ENCODE measurements around the gene ZNF573. TPM values are rescaled to one million over a fixed set of nuclear protein-coding genes. Genes with fewer than 3 reads are reported as not detected.

The ZNF573 gene
- polyA plus RNA-seq, 3 donors = 1.1 to 3.1 (median 1.5) TPM

GRCh38 chr19:37803249-37803840 lies 24.0 kb upstream of the ZNF573 start:
- Mint-ChIP-seq H3K27ac (no peak overlapping the region), H3K27me3 (ENCODE audit: low read depth in 3 of 3) (no peaks in the 10 kb centered on the region), H3K9me3 (peaks cover 45 to 89% (median 78%) of the 10 kb centered on the region in 7 donors), H3K4me3 (no peak overlapping the region), H3K4me1 (no peaks in the 10 kb centered on the region), H3K36me3 (no peaks in the 10 kb centered on the region)
- DNase-seq = no peak
- no peak for TF ChIP-seq CTCF (IDR thresholded peaks at IDR 0.05)
- Histone ChIP-seq H3K9ac (ENCODE audit: insufficient read depth, low read length, poor library complexity, severe bottlenecking) (no peak overlapping the region), H2AFZ (ENCODE audit: insufficient read depth, low read depth, low read length, poor library complexity, severe bottlenecking) (no peak overlapping the region), H3K27ac (ENCODE audit: low read depth in 1 of 2, low read length in 2 of 2) (no peak overlapping the region), H3K9me3 (replicated peaks in 1 of 2; ENCODE audit: control insufficient read depth in 1 of 2, insufficient read depth in 1 of 2, low read length in 2 of 2) (peaks cover 71 to 91% of the 10 kb centered on the region in 2 donors), H4K20me1 (ENCODE audit: insufficient read depth, low read length) (no peaks in the 10 kb centered on the region), H3K79me2 (ENCODE audit: insufficient read depth, low read length) (no peaks in the 10 kb centered on the region), H3K4me2 (replicated peaks; ENCODE audit: extremely low read depth, low read length, poor library complexity, severe bottlenecking) (no peak overlapping the region), H3K36me3 (replicated peaks in 1 of 2; ENCODE audit: control insufficient read depth in 1 of 2, insufficient read depth in 2 of 2, low read length in 2 of 2) (no peaks in the 10 kb centered on the region), H3K27me3 (ENCODE audit: control insufficient read depth in 2 of 2, insufficient read depth in 2 of 2, low read length in 2 of 2) (no peaks in the 10 kb centered on the region), H3K4me1 (ENCODE audit: control insufficient read depth in 1 of 2, insufficient read depth in 2 of 2, low read length in 2 of 2) (no peaks in the 10 kb centered on the region), H3K4me3 (replicated peaks in 1 of 3; ENCODE audit: low read depth in 2 of 3, low read length in 3 of 3) (no peak overlapping the region)
- intact Hi-C loops (cut with micrococcal nuclease) = no loop called here
- WGBS (ENCODE audit: insufficient coverage) = 63% methylated on average over 3 of the region's 7 CpGs

- H3K27ac Mint-ChIP-seq = no peak overlapping the region
- no peaks in the 10 kb centered on the region for H3K36me3 ChIP-seq (replicated peaks in 1 of 2; ENCODE audit: control insufficient read depth in 1 of 2, insufficient read depth in 2 of 2, low read length in 2 of 2)
- no peak overlapping the region for H3K9ac ChIP-seq (ENCODE audit: insufficient read depth, low read length, poor library complexity, severe bottlenecking)
- H3K4me1 Mint-ChIP-seq = no peaks in the 10 kb centered on the region
- no peak overlapping the region for H3K4me3 Mint-ChIP-seq
- peaks cover 60 to 81% of the 10 kb centered on the region in 2 donors for H3K9me3 ChIP-seq (replicated peaks in 1 of 2; ENCODE audit: control insufficient read depth in 1 of 2, insufficient read depth in 1 of 2, low read length in 2 of 2)
- no peaks in the 10 kb centered on the region for H3K4me1 ChIP-seq (ENCODE audit: control insufficient read depth in 1 of 2, insufficient read depth in 2 of 2, low read length in 2 of 2)
- H3K79me2 ChIP-seq (ENCODE audit: insufficient read depth, low read length) = no peaks in the 10 kb centered on the region
- peaks cover 41 to 79% (median 66%) of the 10 kb centered on the region in 7 donors for H3K9me3 Mint-ChIP-seq
- no peak overlapping the region for H2AFZ ChIP-seq (ENCODE audit: insufficient read depth, low read depth, low read length, poor library complexity, severe bottlenecking)
- no peak for TF ChIP-seq CTCF (IDR thresholded peaks at IDR 0.05)
- H3K27me3 Mint-ChIP-seq (ENCODE audit: low read depth in 3 of 3) = peaks cover 0 to 4% (median 4%) of the 10 kb centered on the region in 3 donors
- no peak overlapping the region for H3K27ac ChIP-seq (ENCODE audit: low read depth in 1 of 2, low read length in 2 of 2)
- no peaks in the 10 kb centered on the region for H4K20me1 ChIP-seq (ENCODE audit: insufficient read depth, low read length)
- no peaks in the 10 kb centered on the region for H3K36me3 Mint-ChIP-seq
- no peak overlapping the region for H3K4me3 ChIP-seq (replicated peaks in 1 of 3; ENCODE audit: low read depth in 2 of 3, low read length in 3 of 3)
- no peak for DNase-seq
- H3K4me2 ChIP-seq (replicated peaks; ENCODE audit: extremely low read depth, low read length, poor library complexity, severe bottlenecking) = no peak overlapping the region
- 47% methylated on average over 37 of the region's 46 CpGs for WGBS (ENCODE audit: insufficient coverage)
- H3K27me3 ChIP-seq (ENCODE audit: control insufficient read depth in 2 of 2, insufficient read depth in 2 of 2, low read length in 2 of 2) = no peaks in the 10 kb centered on the region
- intact Hi-C loops (cut with micrococcal nuclease) = no loop called here
Measured at GRCh38 chr19:37790244-37790925, 11.0 kb upstream of the ZNF573 start.
